HEK293 (cell line): ENCODE data around the gene SSBP3.

Source experiments
- CTCF ChIA-PET: fragments of 350-600 bp; formaldehyde crosslinking; extraction: SDS; loops from one replicate; lab custom pipeline; 2021; ENCODE audit warnings: antibody characterized with exemption; lab: Yijun Ruan, JAX
- POLR2A ChIA-PET: fragments of 300-600 bp; formaldehyde crosslinking; extraction: SDS; loops from one replicate; lab custom pipeline; 2020; ENCODE audit warnings: antibody characterized with exemption, inconsistent platforms; lab: Yijun Ruan, JAX
- H3K27ac ChIP-seq: fragments of 200-500 bp; sonication (Bioruptor generic); 2 replicates; pipeline ENCODE4 v1.5.1; 2014; ENCODE audit warnings: low read depth, low read length, control low read depth, inconsistent platforms; ENCODE audit errors: extremely low read depth
- H3K36me3 ChIP-seq, 2 experiments: fragments of 200-500 bp in 1 of 2; sonication (Bioruptor generic) in 1 of 2; 1 replicate in 1 of 2; 2 replicates in 1 of 2; pipeline ENCODE4 v1.5.1; 2014 to 2017; ENCODE audit warnings: inconsistent platforms in 2 of 2, low read length in 2 of 2; ENCODE audit not compliant: control insufficient read depth in 2 of 2, insufficient read depth in 1 of 2
- H3K4me1 ChIP-seq: fragments of 200-500 bp; sonication (Bioruptor generic); 2 replicates; pipeline ENCODE4 v1.5.1; 2014; ENCODE audit warnings: mild to moderate bottlenecking, low read length, inconsistent platforms; ENCODE audit not compliant: control insufficient read depth, insufficient read depth
- H3K4me3 ChIP-seq: 2 replicates; pipeline ENCODE4 v1.5.1; 2011; ENCODE audit warnings: low read depth, mild to moderate bottlenecking, control low read depth, low read length, moderate library complexity
- H3K9me3 ChIP-seq: fragments of 200-500 bp; sonication (Bioruptor generic); 2 replicates; pipeline ENCODE4 v1.5.1; 2014; ENCODE audit warnings: low read depth, low read length, inconsistent platforms; ENCODE audit not compliant: control insufficient read depth, insufficient read depth
- EGR2 ChIP-seq: fragments of 450-650 bp; formaldehyde crosslinking; IDR thresholded peaks from 2 replicates; pipeline ENCODE4 v1.5.1; 2016; ENCODE audit warnings: low read depth, missing biosample characterization, missing genetic modification characterization
- RBAK ChIP-seq: fragments of 450-650 bp; formaldehyde crosslinking; IDR thresholded peaks from 2 replicates; pipeline ENCODE4 v1.5.1; 2016; ENCODE audit warnings: missing biosample characterization, missing genetic modification characterization
- ZNF121 ChIP-seq: fragments of 450-650 bp; formaldehyde crosslinking; IDR thresholded peaks from 2 replicates; pipeline ENCODE4 v1.5.1; 2016; ENCODE audit warnings: missing biosample characterization, missing genetic modification characterization
- ZNF223 ChIP-seq: fragments of 450-650 bp; formaldehyde crosslinking; IDR thresholded peaks from 2 replicates; pipeline ENCODE4 v1.5.1; 2016; ENCODE audit warnings: missing biosample characterization, missing genetic modification characterization
- ZNF423 ChIP-seq: fragments of 450-650 bp; formaldehyde crosslinking; IDR thresholded peaks from 2 replicates; pipeline ENCODE4 v1.5.1; 2016; ENCODE audit warnings: missing biosample characterization, missing genetic modification characterization
- ZNF600 ChIP-seq: fragments of 450-650 bp; formaldehyde crosslinking; IDR thresholded peaks from 2 replicates; pipeline ENCODE4 v1.5.1; 2016; ENCODE audit warnings: missing biosample characterization, missing genetic modification characterization
- TF ChIP-seq, protein P1 (sequence below): fragments of 450-650 bp; formaldehyde crosslinking; IDR thresholded peaks from 2 replicates; pipeline ENCODE4 v1.5.1; 2016; ENCODE audit warnings: missing biosample characterization, missing genetic modification characterization

SSBP3 gene

DNA sequence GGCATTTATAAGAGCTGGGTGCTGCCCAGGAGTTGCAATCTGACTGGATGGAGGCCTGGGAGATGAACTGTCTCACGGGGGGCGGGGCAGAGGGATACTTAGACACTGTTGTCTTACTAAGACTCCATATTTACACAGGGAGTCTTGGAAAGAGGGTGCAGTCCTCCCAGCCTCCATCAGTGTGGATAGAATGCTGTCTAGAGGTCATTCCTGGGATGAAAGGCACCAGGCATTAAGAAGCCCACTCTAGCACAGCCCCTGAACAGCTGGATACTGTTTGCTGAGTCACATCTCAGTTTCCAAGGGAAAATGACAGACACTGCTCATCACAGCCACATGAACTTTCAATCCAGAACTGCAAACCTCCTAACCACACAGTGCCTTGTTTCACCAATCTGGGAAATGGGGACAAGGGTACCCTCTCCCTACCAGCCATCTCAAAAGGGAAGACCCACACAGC is 43.3 kb downstream of the SSBP3 start:
- POLR2A ChIA-PET: no interaction called here
- Histone ChIP-seq H3K4me3 (no peak overlapping the region), H3K9me3 (no peaks in the 10 kb centered on the region), H3K27ac (no peak overlapping the region), H3K4me1 (no peaks in the 10 kb centered on the region), H3K36me3 (peaks cover 0 to 15% of the 10 kb centered on the region in 2 experiments; a peak in 1 of 3 replicates)
- CTCF ChIA-PET: no interaction called here
- no peak for TF ChIP-seq RBAK
- 0 out of 2 replicates have a peak, but pooled peaks have one; percentile 27 for TF ChIP-seq ZNF600 (tag by site-specific recombination)

DNA sequence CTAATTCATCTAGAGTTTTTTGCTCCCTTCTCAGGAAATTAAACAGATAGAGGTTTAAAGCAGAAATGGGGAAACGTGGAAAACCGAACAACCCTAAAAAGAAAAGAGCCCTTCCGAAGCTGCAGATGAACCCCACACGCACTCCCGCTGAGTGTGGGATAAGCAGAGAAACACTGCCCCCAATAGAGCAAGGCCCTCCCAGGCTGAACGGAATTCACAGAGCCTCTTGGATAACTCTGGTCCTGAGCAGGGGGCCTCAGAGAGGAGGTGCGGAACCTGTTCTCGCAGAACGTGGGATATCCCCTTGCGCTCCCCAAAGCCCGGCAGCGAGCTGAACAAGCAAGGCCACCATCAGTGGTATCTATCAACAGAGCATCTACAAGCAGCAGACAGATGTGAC is 44.9 kb downstream of the SSBP3 start:
- ChIA-PET POLR2A (no interaction called here), CTCF (no interaction called here)
- Histone ChIP-seq H3K27ac (no peak overlapping the region), H3K4me1 (no peaks in the 10 kb centered on the region), H3K4me3 (no peak overlapping the region), H3K9me3 (no peaks in the 10 kb centered on the region), H3K36me3 (peaks cover 0 to 15% of the 10 kb centered on the region in 2 experiments; a peak in 1 of 3 replicates)
- peak; percentile 18; the same call in 1 of the 2 replicates for TF ChIP-seq ZNF600 (tag by site-specific recombination)
- TF ChIP-seq ZNF223 (tag by site-specific recombination): no peak

DNA sequence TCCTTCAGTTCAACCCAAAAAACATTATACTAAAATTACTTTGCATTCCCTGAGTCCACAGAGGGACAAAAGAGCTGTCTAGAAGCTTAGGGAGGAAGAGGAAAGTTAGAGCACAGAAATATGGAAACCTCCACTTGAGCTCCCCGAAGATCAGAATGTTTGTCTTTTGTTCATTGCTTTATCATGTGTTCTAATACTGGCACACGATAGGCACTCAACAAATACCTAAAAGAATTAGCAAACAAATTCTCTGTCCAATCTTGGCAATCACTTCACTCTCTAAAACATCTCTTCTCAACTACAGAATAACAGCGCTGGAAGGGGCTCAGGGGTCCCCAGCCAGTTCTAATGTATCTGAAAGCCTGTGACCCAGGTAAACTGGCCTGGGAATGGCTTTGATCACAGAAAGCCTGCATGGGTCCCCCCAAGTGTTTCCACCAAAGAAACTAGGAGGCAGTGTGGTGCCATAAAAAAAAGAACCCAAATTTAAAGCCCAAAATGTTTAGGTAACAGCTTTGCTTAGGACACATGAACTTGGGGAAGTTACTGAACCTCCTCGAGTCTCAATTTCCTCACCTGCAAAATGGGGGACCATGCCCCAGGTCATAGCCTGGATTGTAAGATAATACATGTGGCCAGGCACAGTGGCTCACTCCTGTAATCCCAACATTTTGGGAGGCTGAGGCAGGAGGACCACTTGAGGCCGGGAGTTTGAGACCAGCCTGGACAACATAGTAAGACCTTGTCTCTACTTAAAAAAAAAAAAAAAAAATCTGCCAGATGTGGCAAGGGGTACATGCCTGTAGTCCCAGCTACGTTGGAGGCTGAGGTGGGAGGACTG is 45.8 kb downstream of the SSBP3 start:
- POLR2A ChIA-PET: no interaction called here
- Histone ChIP-seq H3K36me3 (peaks cover 0 to 15% of the 10 kb centered on the region in 2 experiments; a peak in 1 of 3 replicates), H3K27ac (no peak overlapping the region), H3K4me3 (no peak overlapping the region), H3K4me1 (peaks cover 4% of the 10 kb centered on the region; the same call in 1 of the 2 replicates), H3K9me3 (no peaks in the 10 kb centered on the region)
- CTCF ChIA-PET: interaction anchor here (0.7 to 1.2 kb wide), 3 partner anchors 26 to 36 kb away, joined by 3 to 5 read pairs (median 3); no protein-coding TSS in a partner anchor
- no peak for TF ChIP-seq ZNF423 (tag by site-specific recombination)
- TF ChIP-seq ZNF121 (tag by site-specific recombination): 0 out of 2 replicates have a peak, but pooled peaks have one; percentile 31

DNA sequence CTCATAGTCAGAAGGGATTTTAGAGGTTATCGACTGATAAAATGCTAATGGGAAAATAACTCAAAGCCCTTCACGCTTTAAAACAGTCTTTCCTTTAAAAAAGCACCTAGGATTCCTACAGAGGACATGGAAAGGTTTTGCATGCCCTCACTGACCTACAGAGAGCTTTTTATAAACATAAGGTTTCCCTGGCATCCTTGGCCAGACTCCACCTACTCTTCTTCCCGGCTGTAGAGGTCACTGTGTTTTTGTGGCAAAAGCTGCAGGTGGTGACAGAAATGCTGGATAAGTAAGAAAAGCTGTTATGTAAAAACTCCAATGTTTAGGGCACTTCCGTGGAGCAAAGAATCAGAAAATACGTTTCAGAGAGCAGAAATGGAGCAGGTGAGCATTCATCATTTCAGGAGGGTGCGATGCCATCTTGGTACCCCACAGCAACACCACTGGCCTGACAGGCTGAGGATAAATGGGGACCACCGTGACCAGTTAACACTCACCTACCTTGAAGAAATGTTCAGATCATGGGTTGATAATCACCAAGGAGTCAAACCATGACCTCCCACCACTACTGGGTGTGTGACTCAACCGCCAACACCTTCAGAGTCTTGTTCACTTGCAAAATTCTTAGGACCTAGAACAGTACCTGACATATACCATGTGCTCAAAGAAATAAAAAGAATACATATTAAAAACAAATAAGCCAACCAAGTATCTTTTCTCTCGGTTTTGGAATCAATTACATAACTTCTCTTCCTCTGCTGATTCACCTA is 46.6 kb downstream of the SSBP3 start:
- no peak overlapping the region for H3K4me3 ChIP-seq
- ChIA-PET POLR2A (interaction anchor here (0.5 to 0.6 kb wide), 2 partner anchors 68 to 304 kb away, joined by 3 read pairs; no protein-coding TSS in a partner anchor), CTCF (interaction anchor here (0.6 to 1.2 kb wide), 3 partner anchors 36 to 146 kb away, joined by 3 read pairs; no protein-coding TSS in a partner anchor)
- no peaks in the 10 kb centered on the region for H3K9me3 ChIP-seq
- peaks cover 4% of the 10 kb centered on the region; the same call in 1 of the 2 replicates for H3K4me1 ChIP-seq
- TF ChIP-seq, protein P1, sequence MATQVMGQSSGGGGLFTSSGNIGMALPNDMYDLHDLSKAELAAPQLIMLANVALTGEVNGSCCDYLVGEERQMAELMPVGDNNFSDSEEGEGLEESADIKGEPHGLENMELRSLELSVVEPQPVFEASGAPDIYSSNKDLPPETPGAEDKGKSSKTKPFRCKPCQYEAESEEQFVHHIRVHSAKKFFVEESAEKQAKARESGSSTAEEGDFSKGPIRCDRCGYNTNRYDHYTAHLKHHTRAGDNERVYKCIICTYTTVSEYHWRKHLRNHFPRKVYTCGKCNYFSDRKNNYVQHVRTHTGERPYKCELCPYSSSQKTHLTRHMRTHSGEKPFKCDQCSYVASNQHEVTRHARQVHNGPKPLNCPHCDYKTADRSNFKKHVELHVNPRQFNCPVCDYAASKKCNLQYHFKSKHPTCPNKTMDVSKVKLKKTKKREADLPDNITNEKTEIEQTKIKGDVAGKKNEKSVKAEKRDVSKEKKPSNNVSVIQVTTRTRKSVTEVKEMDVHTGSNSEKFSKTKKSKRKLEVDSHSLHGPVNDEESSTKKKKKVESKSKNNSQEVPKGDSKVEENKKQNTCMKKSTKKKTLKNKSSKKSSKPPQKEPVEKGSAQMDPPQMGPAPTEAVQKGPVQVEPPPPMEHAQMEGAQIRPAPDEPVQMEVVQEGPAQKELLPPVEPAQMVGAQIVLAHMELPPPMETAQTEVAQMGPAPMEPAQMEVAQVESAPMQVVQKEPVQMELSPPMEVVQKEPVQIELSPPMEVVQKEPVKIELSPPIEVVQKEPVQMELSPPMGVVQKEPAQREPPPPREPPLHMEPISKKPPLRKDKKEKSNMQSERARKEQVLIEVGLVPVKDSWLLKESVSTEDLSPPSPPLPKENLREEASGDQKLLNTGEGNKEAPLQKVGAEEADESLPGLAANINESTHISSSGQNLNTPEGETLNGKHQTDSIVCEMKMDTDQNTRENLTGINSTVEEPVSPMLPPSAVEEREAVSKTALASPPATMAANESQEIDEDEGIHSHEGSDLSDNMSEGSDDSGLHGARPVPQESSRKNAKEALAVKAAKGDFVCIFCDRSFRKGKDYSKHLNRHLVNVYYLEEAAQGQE: no peak
- TF ChIP-seq EGR2: peak; percentile 46; the same call in 1 of the 2 replicates
- TF ChIP-seq, all 188 proteins: peak for 1
- Histone ChIP-seq H3K27ac (no peak overlapping the region), H3K36me3 (peaks cover 0 to 15% of the 10 kb centered on the region in 2 experiments; a peak in 1 of 3 replicates)
